ENCODE results near the gene DNAH11. TPM values are rescaled to one million over a fixed set of nuclear protein-coding genes. Genes with fewer than 3 reads are reported as not detected.

Gene DNAH11
- total RNA-seq, 2 donors from 2014 or later: 0.05 to 0.32 TPM

DNA sequence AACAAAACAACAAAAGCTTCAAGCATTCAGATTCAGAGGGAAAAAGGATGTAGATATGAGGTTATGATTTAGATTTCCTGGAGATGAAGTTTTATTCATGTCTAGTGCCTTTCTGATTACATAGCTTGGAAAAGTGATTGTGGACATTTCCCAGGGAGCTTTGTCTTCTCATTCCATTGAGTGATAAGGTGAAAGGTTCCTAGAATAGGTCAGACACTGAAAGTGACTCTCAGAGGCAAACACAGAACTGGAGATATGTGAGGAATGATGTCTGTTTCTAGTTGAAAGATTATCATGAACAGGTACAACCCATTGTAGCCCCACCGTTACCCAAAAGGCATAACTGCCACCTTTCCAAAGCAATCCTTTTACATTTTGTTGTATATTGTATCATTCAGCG is 223.4 kb downstream of the DNAH11 start:
- Histone ChIP-seq H3K36me3 (no peaks in the 10 kb centered on the region), H3K27ac (no peak overlapping the region), H3K9me3 (no peaks in the 10 kb centered on the region), H3K9ac (ENCODE audit: low read depth in 2 of 2, low read length in 2 of 2) (no peak overlapping the region), H3K27me3 (no peaks in the 10 kb centered on the region), H3K4me3 (no peak overlapping the region), H3K4me1 (no peaks in the 10 kb centered on the region)
- DNase-seq: no peak
- TF ChIP-seq, protein P1, sequence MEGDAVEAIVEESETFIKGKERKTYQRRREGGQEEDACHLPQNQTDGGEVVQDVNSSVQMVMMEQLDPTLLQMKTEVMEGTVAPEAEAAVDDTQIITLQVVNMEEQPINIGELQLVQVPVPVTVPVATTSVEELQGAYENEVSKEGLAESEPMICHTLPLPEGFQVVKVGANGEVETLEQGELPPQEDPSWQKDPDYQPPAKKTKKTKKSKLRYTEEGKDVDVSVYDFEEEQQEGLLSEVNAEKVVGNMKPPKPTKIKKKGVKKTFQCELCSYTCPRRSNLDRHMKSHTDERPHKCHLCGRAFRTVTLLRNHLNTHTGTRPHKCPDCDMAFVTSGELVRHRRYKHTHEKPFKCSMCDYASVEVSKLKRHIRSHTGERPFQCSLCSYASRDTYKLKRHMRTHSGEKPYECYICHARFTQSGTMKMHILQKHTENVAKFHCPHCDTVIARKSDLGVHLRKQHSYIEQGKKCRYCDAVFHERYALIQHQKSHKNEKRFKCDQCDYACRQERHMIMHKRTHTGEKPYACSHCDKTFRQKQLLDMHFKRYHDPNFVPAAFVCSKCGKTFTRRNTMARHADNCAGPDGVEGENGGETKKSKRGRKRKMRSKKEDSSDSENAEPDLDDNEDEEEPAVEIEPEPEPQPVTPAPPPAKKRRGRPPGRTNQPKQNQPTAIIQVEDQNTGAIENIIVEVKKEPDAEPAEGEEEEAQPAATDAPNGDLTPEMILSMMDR (IDR thresholded peaks at IDR 0.05): no peak
- intact Hi-C loops (cut with DNase I): no loop called here

DNA sequence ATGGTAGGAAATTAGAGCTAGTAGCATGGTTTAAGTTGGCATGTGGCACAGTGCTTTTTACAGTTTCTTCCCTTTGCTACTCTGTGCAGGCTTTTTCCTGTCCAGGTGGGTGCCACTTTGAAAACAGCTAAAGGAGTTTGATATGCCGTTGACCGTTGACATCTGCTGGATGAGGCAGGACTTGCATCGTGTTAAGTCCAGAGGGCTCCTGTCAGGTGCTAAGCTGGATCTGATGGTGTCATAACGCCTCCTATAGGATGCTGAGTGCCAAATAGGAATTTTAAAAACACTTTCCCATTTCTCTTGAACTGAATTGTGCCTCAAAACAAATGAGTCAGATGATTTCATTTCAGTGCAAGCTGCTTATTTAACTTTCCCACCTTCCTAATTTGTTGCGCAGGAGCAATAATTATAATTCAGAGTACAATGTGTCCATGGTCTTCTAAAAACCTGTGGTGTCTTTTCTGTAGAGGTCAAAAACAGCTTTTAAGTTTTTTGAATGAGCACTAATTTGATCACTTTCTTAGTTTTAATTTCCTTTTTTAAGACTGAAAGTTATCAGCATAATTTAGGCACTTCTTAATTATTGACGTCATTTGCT is 224.6 kb downstream of the DNAH11 start:
- TF ChIP-seq, protein P1 (IDR thresholded peaks at IDR 0.05): peak; percentile 16
- DNase-seq: peak; percentile 19
- intact Hi-C loops (cut with DNase I): no loop called here

DNA sequence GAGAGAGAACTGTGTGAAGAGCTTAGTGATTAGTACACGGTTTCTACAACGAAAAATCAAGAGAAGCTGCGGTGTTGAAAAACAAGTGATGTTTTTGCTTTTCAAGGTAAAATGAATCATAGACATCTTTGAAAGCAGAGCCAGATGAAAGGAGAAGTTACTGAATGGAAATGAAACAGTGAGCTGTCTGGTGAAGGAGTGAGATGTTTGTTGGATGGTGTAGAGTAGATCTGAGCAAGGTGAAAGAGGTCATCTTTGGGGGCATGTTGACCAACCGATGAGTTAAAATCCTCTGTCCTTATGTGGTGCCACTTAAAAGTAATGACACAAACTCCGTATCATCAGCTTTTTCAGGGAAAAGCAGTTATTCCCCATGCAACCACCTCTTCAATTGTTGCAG is 225.4 kb downstream of the DNAH11 start:
- H3K4me3 ChIP-seq: no peak overlapping the region
- H3K9ac ChIP-seq (ENCODE audit: low read depth in 2 of 2, low read length in 2 of 2): no peak overlapping the region
- DNase-seq: no peak
- no peaks in the 10 kb centered on the region for H3K36me3 ChIP-seq
- no peak overlapping the region for H3K27ac ChIP-seq
- intact Hi-C loops (cut with DNase I): no loop called here
- H3K9me3 ChIP-seq: no peaks in the 10 kb centered on the region
- TF ChIP-seq, protein P1 (IDR thresholded peaks at IDR 0.05): no peak
- no peaks in the 10 kb centered on the region for H3K4me1 ChIP-seq
- no peaks in the 10 kb centered on the region for H3K27me3 ChIP-seq

More for the DNA sequence above, 224.6 kb downstream of the DNAH11 start:
- no peak overlapping the region for H3K4me3 ChIP-seq
- H3K9me3 ChIP-seq: no peaks in the 10 kb centered on the region
- no peak overlapping the region for H3K27ac ChIP-seq
- no peak overlapping the region for H3K9ac ChIP-seq (ENCODE audit: low read depth in 2 of 2, low read length in 2 of 2)
- H3K4me1 ChIP-seq: no peaks in the 10 kb centered on the region
- H3K36me3 ChIP-seq: no peaks in the 10 kb centered on the region
- H3K27me3 ChIP-seq: no peaks in the 10 kb centered on the region

DNA sequence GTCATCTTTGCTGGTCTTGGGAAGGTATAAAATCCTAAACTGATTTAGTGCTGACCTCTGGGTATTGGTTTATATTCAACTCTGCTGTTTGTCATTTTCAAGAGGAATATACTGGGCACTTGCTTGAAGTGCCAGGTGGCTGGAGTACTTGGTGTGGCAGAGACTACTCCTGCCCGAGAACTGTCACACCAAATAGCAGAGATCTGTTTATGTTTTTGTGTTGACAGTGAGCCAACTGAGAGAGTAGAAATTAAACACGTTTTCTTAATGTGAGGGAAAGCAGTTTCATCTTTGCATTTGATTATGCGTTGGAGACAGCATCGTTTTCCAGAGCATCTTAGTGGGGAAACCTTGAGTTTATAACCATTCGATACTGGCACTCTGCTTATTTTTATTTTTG is 228.4 kb downstream of the DNAH11 start:
- no peak overlapping the region for H3K4me3 ChIP-seq
- TF ChIP-seq, protein P1 (IDR thresholded peaks at IDR 0.05): no peak
- no peaks in the 10 kb centered on the region for H3K27me3 ChIP-seq
- intact Hi-C loops (cut with DNase I): no loop called here
- no peaks in the 10 kb centered on the region for H3K36me3 ChIP-seq
- no peak overlapping the region for H3K9ac ChIP-seq (ENCODE audit: low read depth in 2 of 2, low read length in 2 of 2)
- H3K27ac ChIP-seq: no peak overlapping the region
- no peaks in the 10 kb centered on the region for H3K4me1 ChIP-seq
- no peak for DNase-seq
- H3K9me3 ChIP-seq: no peaks in the 10 kb centered on the region

DNA sequence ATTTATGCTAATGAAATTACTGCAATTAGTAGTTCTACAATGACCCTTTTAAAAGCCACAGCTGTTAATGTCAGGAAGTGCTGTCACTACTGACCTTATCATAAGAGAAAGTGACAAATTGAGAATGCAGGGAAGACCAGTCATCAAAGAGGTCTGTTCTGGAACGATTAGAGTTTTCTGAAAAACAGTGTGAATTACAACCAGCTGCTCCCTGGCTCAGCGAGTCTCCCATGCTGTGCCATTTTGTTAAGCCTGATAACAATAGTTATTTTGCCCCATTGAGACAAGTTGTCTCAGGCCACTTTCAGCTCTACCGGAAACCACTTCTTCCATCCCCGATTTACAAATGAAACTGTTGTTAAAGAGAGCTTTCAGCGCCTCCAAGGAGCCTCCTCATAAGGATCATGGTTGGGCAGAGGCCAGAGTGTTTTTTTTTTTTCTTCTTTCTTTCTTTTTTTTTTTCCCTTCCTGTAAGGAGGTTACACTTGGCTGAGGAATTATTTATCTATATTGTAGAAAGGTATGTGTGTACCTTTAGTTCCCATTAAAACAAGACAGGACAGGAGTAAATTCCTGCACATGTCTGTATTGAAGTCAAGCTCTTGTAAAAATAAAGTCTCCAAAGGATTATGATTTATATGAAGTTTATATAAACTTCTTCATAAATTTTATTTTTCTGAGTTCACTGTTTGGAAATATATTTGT is 229.2 kb downstream of the DNAH11 start:
- Histone ChIP-seq H3K27ac (no peak overlapping the region), H3K4me1 (no peaks in the 10 kb centered on the region), H3K27me3 (no peaks in the 10 kb centered on the region), H3K9me3 (no peaks in the 10 kb centered on the region), H3K9ac (ENCODE audit: low read depth in 2 of 2, low read length in 2 of 2) (no peak overlapping the region), H3K36me3 (no peaks in the 10 kb centered on the region), H3K4me3 (no peak overlapping the region)
- intact Hi-C loops (cut with DNase I): no loop called here
- TF ChIP-seq, protein P1 (IDR thresholded peaks at IDR 0.05): no peak
- no peak for DNase-seq

All from colonic mucosa (tissue), 4 donors.